Lung (tissue), 12 donors: ENCODE measurements around the gene RNF149. TPM values are rescaled to one million over a fixed set of nuclear protein-coding genes. Genes with fewer than 3 reads are reported as not detected.

Experiments used
- ATAC-seq: fragments of 200-7000 bp; cut with Tn5 transposase; one replicate; pipeline ENCODE4 v1.9.1; 2020; ENCODE audit warnings: moderate number of reproducible peaks; ENCODE audit not compliant: insufficient read depth, low FRiP score
- DNase-seq, 3 donors: peaks; one replicate each; pipeline ENCODE4 v3.0.0-alpha.2; 2013 to 2017
- H3K27ac ChIP-seq, 2 donors: one replicate each; pipeline ENCODE4 v1.5.1; 2013; ENCODE audit warnings: mild to moderate bottlenecking in 2 of 2, moderate library complexity in 2 of 2, control low read depth in 1 of 2, inconsistent platforms in 1 of 2, low read depth in 1 of 2, low read length in 1 of 2
- H3K27me3 ChIP-seq, 3 donors: one replicate each; pipeline ENCODE4 v1.5.1; 2013; ENCODE audit warnings: low read length in 2 of 3; ENCODE audit not compliant: control insufficient read depth in 3 of 3, insufficient read depth in 3 of 3
- H3K36me3 ChIP-seq, 4 donors: one replicate each; pipeline ENCODE4 v1.5.1; 2013; ENCODE audit warnings: low read length in 4 of 4, mild to moderate bottlenecking in 1 of 4, moderate library complexity in 1 of 4; ENCODE audit not compliant: control insufficient read depth in 4 of 4, insufficient read depth in 4 of 4
- H3K4me1 ChIP-seq, 5 donors: one replicate each; pipeline ENCODE4 v1.5.1; 2013; ENCODE audit warnings: low read length in 5 of 5, mild to moderate bottlenecking in 2 of 5, moderate library complexity in 1 of 5; ENCODE audit not compliant: control insufficient read depth in 5 of 5, insufficient read depth in 5 of 5
- H3K4me3 ChIP-seq: one replicate; pipeline ENCODE4 v1.5.1; 2013; ENCODE audit warnings: mild to moderate bottlenecking, control low read depth, moderate library complexity
- H3K9ac ChIP-seq, 2 donors: one replicate each; pipeline ENCODE4 v1.5.1; 2013; ENCODE audit warnings: low read length in 2 of 2, control low read depth in 1 of 2; ENCODE audit not compliant: insufficient read depth in 1 of 2
- H3K9me3 ChIP-seq, 4 donors: one replicate each; pipeline ENCODE4 v1.5.1; 2013; ENCODE audit warnings: low read length in 3 of 4, mild to moderate bottlenecking in 1 of 4, moderate library complexity in 1 of 4; ENCODE audit not compliant: control insufficient read depth in 4 of 4, insufficient read depth in 3 of 4
- CTCF ChIP-seq: IDR thresholded peaks from 2 replicates; pipeline ENCODE4 v1.5.1; 2012; ENCODE audit warnings: mild to moderate bottlenecking; ENCODE audit errors: control extremely low read depth, extremely low read depth
- WGBS, 2 donors: extraction: QIAGEN DNeasy Blood & Tissue Kit; methylation state at CpG; one replicate each; pipeline ENCODE4 v1.1.7; 2013; 5-methylcytosine and 5-hydroxymethylcytosine counted together
- polyA plus RNA-seq, 2 donors: library from polyadenylated mRNA; stranded (reverse); fragments of 200-250 nt; gene quantifications; one replicate each; pipeline ENCODE4 v1.2.1, GENCODE V29; 2013
- total RNA-seq, 2 donors: library from RNA; depleted of rRNA in 1 of 2; stranded (reverse); fragments of >200 nt in 1 of 2; gene quantifications; one replicate each; pipeline ENCODE4 v1.2.1, GENCODE V29; 2014 to 2021
- donor health status: control.
- donor health status: control.
- donor health status: Bipolar disorder and iron deficiency.
- donor health status: healthy.
- donor health status: DM: yes; HTN: yes; CAD: no.

The RNF149 gene
- total and polyA plus RNA-seq, 4 donors: 46.7 to 106 (median 93.4) TPM

- Histone ChIP-seq H3K4me1 (peaks cover 0 to 18% (median 0%) of the 10 kb centered on the region in 5 donors), H3K36me3 (peaks cover 0 to 12% (median 4%) of the 10 kb centered on the region in 4 donors), H3K4me3 (no peak overlapping the region), H3K9ac (no peak overlapping the region), H3K9me3 (no peaks in the 10 kb centered on the region), H3K27me3 (no peaks in the 10 kb centered on the region), H3K27ac (no peak overlapping the region)
- DNase-seq: no peak
- ATAC-seq: no peak
- 94% methylated on average over 5 of the region's 5 CpGs for WGBS, 2 donors
- TF ChIP-seq CTCF: no peak
Observed at GRCh38 chr2:101296371-101296770, 12.1 kb downstream of the RNF149 start.

GRCh38 chr2:101295895-101296294 lies 12.6 kb downstream of the RNF149 start:
- H3K27ac ChIP-seq: no peak overlapping the region
- no peaks in the 10 kb centered on the region for H3K27me3 ChIP-seq
- no peak overlapping the region for H3K4me3 ChIP-seq
- WGBS, 2 donors: 79 to 89% methylated on average over 2 of the region's 2 CpGs
- no peak for TF ChIP-seq CTCF
- peaks cover 0 to 17% (median 0%) of the 10 kb centered on the region in 5 donors for H3K4me1 ChIP-seq
- no peaks in the 10 kb centered on the region for H3K9me3 ChIP-seq
- no peak overlapping the region for H3K9ac ChIP-seq
- no peak for ATAC-seq
- peaks cover 0 to 14% (median 4%) of the 10 kb centered on the region in 4 donors for H3K36me3 ChIP-seq
- no peak for DNase-seq

- no peak overlapping the region for H3K9ac ChIP-seq
- H3K4me3 ChIP-seq: no peak overlapping the region
- DNase-seq (no peak), ATAC-seq (no peak)
- no peaks in the 10 kb centered on the region for H3K27me3 ChIP-seq
- 84 to 93% methylated on average over 6 of the region's 6 CpGs for WGBS, 2 donors
- H3K4me1 ChIP-seq: peaks cover 0 to 7% (median 0%) of the 10 kb centered on the region in 5 donors
- H3K27ac ChIP-seq: no peak overlapping the region
- H3K9me3 ChIP-seq: no peaks in the 10 kb centered on the region
- TF ChIP-seq CTCF: no peak
- peaks cover 0 to 14% (median 6%) of the 10 kb centered on the region in 4 donors for H3K36me3 ChIP-seq
Observed at GRCh38 chr2:101294861-101295260, 13.6 kb downstream of the RNF149 start.

- Histone ChIP-seq H3K9ac (no peak overlapping the region), H3K4me1 (peaks cover 0 to 3% (median 0%) of the 10 kb centered on the region in 5 donors), H3K36me3 (peaks cover 0 to 14% (median 7%) of the 10 kb centered on the region in 4 donors), H3K4me3 (no peak overlapping the region), H3K9me3 (no peaks in the 10 kb centered on the region), H3K27ac (no peak overlapping the region), H3K27me3 (no peaks in the 10 kb centered on the region)
- TF ChIP-seq CTCF: no peak
- 96 to 97% methylated on average over 2 of the region's 2 CpGs for WGBS, 2 donors
- no peak for ATAC-seq
- no peak for DNase-seq
Observed at GRCh38 chr2:101293544-101293943, 15.0 kb downstream of the RNF149 start.
